MM.1S (cell line): ENCODE results near the gene WDFY4.

Experiments
- DNase-seq: peaks from one replicate; pipeline ENCODE4 v3.0.0-alpha.2; 2015
- H2AFZ ChIP-seq: fragments of 300-600 bp; sonication (generic); 2 replicates; pipeline ENCODE4 v1.6.0; 2016; ENCODE audit warnings: antibody characterized with exemption, low read length
- H3F3A ChIP-seq: fragments of 300-600 bp; sonication (generic); 2 replicates; pipeline ENCODE4 v1.6.1; 2016; ENCODE audit warnings: mild to moderate bottlenecking, antibody characterized with exemption, low read length, moderate library complexity, mixed read lengths; ENCODE audit not compliant: insufficient read depth
- H3K27ac ChIP-seq: fragments of 300-600 bp; sonication (generic); 2 replicates; pipeline ENCODE4 v1.5.1; 2016; ENCODE audit warnings: mild to moderate bottlenecking, low read length
- H3K27me3 ChIP-seq: fragments of 300-600 bp; sonication (generic); replicated peaks from 2 replicates; pipeline ENCODE4 v1.6.0; 2016; ENCODE audit warnings: low read length; ENCODE audit not compliant: insufficient read depth
- H3K36me3 ChIP-seq: fragments of 300-600 bp; sonication (generic); replicated peaks from 2 replicates; pipeline ENCODE4 v1.6.1; 2016; ENCODE audit warnings: mild to moderate bottlenecking, low read length, mixed read lengths; ENCODE audit not compliant: insufficient read depth
- H3K4me1 ChIP-seq: fragments of 300-600 bp; sonication (generic); 2 replicates; pipeline ENCODE4 v1.6.1; 2016; ENCODE audit warnings: low read length, mixed read lengths
- H3K4me2 ChIP-seq: fragments of 300-600 bp; sonication (generic); 2 replicates; pipeline ENCODE4 v1.6.0; 2016; ENCODE audit warnings: low read depth, low read length
- H3K4me3 ChIP-seq: fragments of 300-600 bp; sonication (generic); 2 replicates; pipeline ENCODE4 v1.5.1; 2016; ENCODE audit warnings: low read length, mixed read lengths
- H3K79me2 ChIP-seq: fragments of 300-600 bp; sonication (generic); 2 replicates; pipeline ENCODE4 v1.6.1; 2016; ENCODE audit warnings: mixed run types, low read length, mixed read lengths
- H3K9ac ChIP-seq: fragments of 300-600 bp; sonication (generic); 2 replicates; pipeline ENCODE4 v1.6.1; 2016; ENCODE audit warnings: low read length, mixed read lengths
- H3K9me2 ChIP-seq: fragments of 300-600 bp; sonication (generic); replicated peaks from 2 replicates; pipeline ENCODE4 v1.6.1; 2016; ENCODE audit warnings: mild to moderate bottlenecking, low read length, mixed read lengths; ENCODE audit not compliant: insufficient read depth
- H3K9me3 ChIP-seq: fragments of 300-600 bp; sonication (generic); replicated peaks from 2 replicates; pipeline ENCODE4 v1.6.1; 2016; ENCODE audit warnings: mild to moderate bottlenecking, low read length, mixed read lengths; ENCODE audit not compliant: insufficient read depth
- H4K20me1 ChIP-seq: fragments of 300-600 bp; sonication (generic); 2 replicates; pipeline ENCODE4 v1.6.1; 2016; ENCODE audit warnings: mild to moderate bottlenecking, low read length, moderate library complexity, mixed read lengths; ENCODE audit not compliant: insufficient read depth
- CTCF ChIP-seq: fragments of 300-600 bp; sonication (generic); IDR thresholded peaks from 2 replicates; pipeline ENCODE4 v1.5.1; 2016; ENCODE audit warnings: antibody characterized with exemption, low read length, mixed read lengths
- EZH2 ChIP-seq: fragments of 300-600 bp; sonication (generic); optimal IDR thresholded peaks from 2 replicates; pipeline ENCODE3; 2017; ENCODE audit warnings: low read depth, mild to moderate bottlenecking, antibody characterized with exemption, low read length, mixed read lengths
- EZH2phosphoT487 ChIP-seq: fragments of 300-600 bp; sonication (generic); IDR thresholded peaks from 2 replicates; pipeline ENCODE4 v1.6.1; 2018; ENCODE audit warnings: antibody characterized with exemption, low read length

The WDFY4 gene

GRCh38 chr10:48835781-48836180 is 151.1 kb downstream of the WDFY4 start:
- Histone ChIP-seq H3K79me2 (no peaks in the 10 kb centered on the region), H3K27me3 (no peaks in the 10 kb centered on the region), H4K20me1 (no peaks in the 10 kb centered on the region), H3K36me3 (no peaks in the 10 kb centered on the region), H3K4me2 (no peak overlapping the region), H3K27ac (no peak overlapping the region), H3K9me2 (no peaks in the 10 kb centered on the region), H3K4me3 (no peak overlapping the region), H2AFZ (no peak overlapping the region), H3K9me3 (no peaks in the 10 kb centered on the region), H3K9ac (no peak overlapping the region), H3F3A (no peaks in the 10 kb centered on the region), H3K4me1 (no peaks in the 10 kb centered on the region)
- no peak for DNase-seq
- TF ChIP-seq EZH2 (no peak), EZH2phosphoT487 (no peak), CTCF (no peak)

- Histone ChIP-seq H3K9ac (no peak overlapping the region), H3K9me3 (no peaks in the 10 kb centered on the region), H3K79me2 (no peaks in the 10 kb centered on the region), H3K4me1 (no peaks in the 10 kb centered on the region), H3K27me3 (no peaks in the 10 kb centered on the region), H3K4me2 (no peak overlapping the region), H3K9me2 (no peaks in the 10 kb centered on the region), H4K20me1 (no peaks in the 10 kb centered on the region), H3K4me3 (no peak overlapping the region), H3F3A (no peaks in the 10 kb centered on the region), H3K36me3 (no peaks in the 10 kb centered on the region), H2AFZ (no peak overlapping the region), H3K27ac (no peak overlapping the region)
- no peak for DNase-seq
- no peak for TF ChIP-seq EZH2
- TF ChIP-seq EZH2phosphoT487: no peak
- no peak for TF ChIP-seq CTCF
Observed at GRCh38 chr10:48836605-48837004, 151.9 kb downstream of the WDFY4 start.

- Histone ChIP-seq H3K9me2 (no peaks in the 10 kb centered on the region), H3K4me2 (no peak overlapping the region), H2AFZ (no peak overlapping the region), H3K4me3 (no peak overlapping the region), H3K79me2 (no peaks in the 10 kb centered on the region), H3K4me1 (no peaks in the 10 kb centered on the region), H3K27ac (no peak overlapping the region), H3K27me3 (no peaks in the 10 kb centered on the region), H4K20me1 (no peaks in the 10 kb centered on the region), H3F3A (no peaks in the 10 kb centered on the region), H3K36me3 (no peaks in the 10 kb centered on the region), H3K9ac (no peak overlapping the region), H3K9me3 (no peaks in the 10 kb centered on the region)
- no peak for TF ChIP-seq EZH2phosphoT487
- no peak for TF ChIP-seq CTCF
- TF ChIP-seq EZH2: no peak
- no peak for DNase-seq
Observed at GRCh38 chr10:48838834-48839233, 154.2 kb downstream of the WDFY4 start.
